G401 (cell line): ENCODE data around the gene WDR5. TPM values are rescaled to one million over a fixed set of nuclear protein-coding genes. Genes with fewer than 3 reads are reported as not detected.

ENCODE experiments used
- DNase-seq: peaks from one replicate; pipeline ENCODE4 v3.0.0-alpha.2; 2015; ENCODE audit warnings: low spot score
- in situ Hi-C: cut with HindIII; loops from 2 replicates; pipeline ENCODE4 v1.10.0; 2016; ENCODE audit warnings: low sequenced_read_pairs, mixed read lengths
- total RNA-seq: library from RNA; depleted of rRNA; stranded (reverse); fragments of >200 nt; shearing (Covaris generic); gene quantifications from 2 replicates; pipeline ENCODE4 v1.2.3, GENCODE V29; 2014; rRNA removed

The WDR5 gene
- total RNA-seq, 1 experiment from 2014 or later: 42.5 TPM

- in situ Hi-C loops: no loop called here
- no peak for DNase-seq
Observed at GRCh38 chr9:134196911-134197310, 61.0 kb downstream of the WDR5 start.

- in situ Hi-C loops: no loop called here
- no peak for DNase-seq
Observed at GRCh38 chr9:134198791-134199190, 62.9 kb downstream of the WDR5 start.

- DNase-seq: no peak
- in situ Hi-C loops: no loop called here
Observed at GRCh38 chr9:134200730-134201129, 64.8 kb downstream of the WDR5 start.

DNA sequence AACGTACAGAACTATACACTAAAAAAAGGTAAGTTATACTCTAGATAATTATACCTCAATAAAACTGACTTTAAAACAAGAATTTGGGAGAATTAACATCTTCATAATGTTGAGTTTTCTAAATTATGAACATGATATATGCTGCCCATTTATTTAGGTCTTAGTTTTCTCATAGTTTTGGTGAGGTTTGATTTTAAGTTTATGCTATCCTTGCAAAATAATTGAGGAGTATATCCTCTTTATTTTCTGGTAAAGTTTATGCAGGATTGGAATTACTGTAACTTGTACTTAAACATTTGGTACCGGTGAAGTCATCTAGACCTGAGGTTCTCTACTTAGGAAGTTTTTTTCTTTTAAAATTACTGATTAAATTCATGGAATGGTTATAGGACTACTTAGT is 67.3 kb downstream of the WDR5 start:
- DNase-seq: no peak
- in situ Hi-C loops: no loop called here

GRCh38 chr9:134204041-134204440 is 68.2 kb downstream of the WDR5 start:
- DNase-seq: no peak
- in situ Hi-C loops: no loop called here

DNA sequence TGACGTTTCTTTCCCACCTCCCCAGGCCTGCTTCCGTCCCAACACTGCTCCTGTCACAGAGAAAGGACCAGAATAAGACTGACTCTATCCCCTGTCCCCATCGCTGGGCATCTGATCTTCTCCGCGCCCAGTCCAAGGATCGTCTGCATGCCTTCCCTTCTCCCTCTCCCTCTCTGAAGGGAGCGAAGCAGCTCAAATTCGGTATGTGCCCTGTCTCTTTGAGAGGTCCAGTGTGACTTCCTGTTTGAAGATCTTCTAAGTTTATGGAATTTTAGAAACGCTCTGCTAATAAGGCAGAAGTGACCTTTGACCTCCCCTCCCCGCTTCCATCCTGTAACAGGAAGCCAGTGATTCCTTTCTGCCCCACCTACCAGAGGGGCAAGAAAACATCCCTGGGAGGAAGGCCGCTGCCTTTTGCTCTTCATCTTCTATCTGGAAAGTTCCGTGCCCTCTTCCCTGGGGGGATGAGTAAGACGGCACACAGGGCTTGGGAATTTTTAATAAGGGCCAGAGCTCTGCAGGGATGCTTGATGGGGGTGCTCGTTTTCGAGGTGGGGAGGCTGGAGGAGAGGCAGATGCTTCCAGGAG is 69.2 kb downstream of the WDR5 start:
- no peak for DNase-seq
- in situ Hi-C loops: no loop called here

DNA sequence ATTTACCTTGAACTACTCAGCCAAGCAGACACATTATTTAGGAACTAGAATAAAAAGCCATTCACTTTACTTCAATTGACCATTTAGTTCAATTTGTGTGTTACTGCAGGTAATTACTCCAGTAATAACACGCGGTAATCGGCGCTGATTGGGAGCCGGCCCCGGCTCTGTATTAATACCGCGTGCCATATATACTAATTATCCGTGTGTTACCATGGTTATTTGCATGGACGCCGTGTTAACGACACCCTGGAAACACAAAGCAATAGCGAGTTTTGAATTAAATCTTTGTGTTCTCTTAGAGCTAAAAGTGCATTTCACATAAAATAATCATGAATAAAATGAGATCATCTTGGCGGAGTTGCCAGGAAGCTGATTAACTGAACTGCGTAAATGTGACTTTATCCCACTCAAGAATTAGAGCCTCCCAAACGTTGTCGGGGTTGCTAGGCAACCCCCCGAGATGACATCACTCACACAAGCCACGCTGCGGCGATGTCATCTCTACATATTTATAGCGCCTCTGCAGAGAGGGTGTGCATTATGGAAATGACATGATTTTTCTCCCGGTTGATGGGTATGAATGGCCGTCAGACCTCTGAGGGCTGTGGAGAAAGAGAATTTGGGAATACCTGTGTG is 69.9 kb downstream of the WDR5 start:
- DNase-seq: peak; percentile 90
- in situ Hi-C loops: no loop called here

- no peak for DNase-seq
- in situ Hi-C loops: no loop called here
Observed at GRCh38 chr9:134206311-134207300, 70.7 kb downstream of the WDR5 start.

- in situ Hi-C loops: no loop called here
- peak; percentile 79 for DNase-seq
Observed at GRCh38 chr9:134208310-134208841, 72.5 kb downstream of the WDR5 start.

- in situ Hi-C loops: no loop called here
- DNase-seq: no peak
Observed at GRCh38 chr9:134208981-134209725, 73.3 kb downstream of the WDR5 start.

Other genes starting within 250 kb of the WDR5 start
- 18.9 and 21.4 TPM in 2 replicates for gene VAV2, start 143.8 kb upstream of the WDR5 start, total RNA-seq
- 32.9 and 50.7 TPM in 2 replicates for gene BRD3OS, start 110.6 kb upstream of the WDR5 start, total RNA-seq
- 5.9 and 7.3 TPM in 2 replicates for gene BRD3, start 68.1 kb upstream of the WDR5 start, total RNA-seq
- not detected in 2 replicates for gene RNU6ATAC, start 28.5 kb downstream of the WDR5 start, total RNA-seq
- 18.9 and 25.8 TPM in 2 replicates for gene RXRA, start 190.4 kb downstream of the WDR5 start, total RNA-seq